Measurements from ENCODE around the gene ZNF804A. TPM values are rescaled to one million over a fixed set of nuclear protein-coding genes. Genes with fewer than 3 reads are reported as not detected.

Gene ZNF804A
- total and polyA plus RNA-seq, 2 of the 8 experiments (the other 6 are each of a cell fraction or from before 2014, with no cell fraction given): 0.02 TPM; not detected in 1

DNA sequence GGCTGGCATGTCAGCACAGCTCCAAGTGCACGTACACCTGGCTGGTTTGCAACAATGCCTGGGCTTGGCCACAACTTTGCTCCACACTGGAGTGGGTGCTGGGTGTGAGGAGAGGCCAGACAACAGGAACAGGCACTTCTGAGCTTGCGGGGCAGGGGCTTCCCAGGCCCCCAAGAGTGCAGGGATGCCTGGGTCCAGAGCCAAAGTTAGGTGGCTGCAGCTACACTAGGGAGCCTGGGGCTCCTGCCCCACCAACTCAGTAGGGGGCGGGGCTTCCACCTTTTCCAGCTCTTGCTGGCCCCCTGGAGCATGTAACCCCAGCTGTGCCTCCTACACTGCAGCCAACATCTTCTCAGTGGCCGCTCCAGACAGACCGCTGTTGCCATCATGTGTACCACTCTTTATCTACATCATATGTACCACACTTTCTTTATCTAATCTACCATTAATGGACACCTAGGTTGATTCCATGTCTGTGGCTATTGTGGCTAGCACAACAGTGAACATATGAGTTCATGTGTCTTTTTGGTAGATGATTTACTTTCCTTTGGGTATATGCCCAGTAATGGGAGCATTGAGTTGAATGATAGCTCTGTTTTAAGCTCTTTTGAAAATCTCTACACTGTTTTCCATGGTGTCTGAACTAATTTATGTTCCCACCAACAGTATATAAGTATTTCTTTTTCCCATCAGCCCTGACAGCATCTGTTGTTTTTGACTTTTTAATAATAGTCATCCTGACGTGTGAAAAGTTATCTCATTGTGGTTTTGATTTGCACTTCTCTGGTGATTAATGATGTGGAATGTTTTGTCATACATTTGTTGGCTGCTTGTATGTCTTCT, 87.9 kb downstream of the ZNF804A start:
- 89% methylated on average over 6 of the region's 6 CpGs; no CpG with 5 or more reads in 1 of the 2 experiments for WGBS, 2 experiments (ENCODE audit: extremely low coverage in 1 of 2, insufficient coverage in 1 of 2, insufficient read length in 1 of 2, insufficient replicate concordance in 2 of 2, low coverage in 1 of 2, low lambda C conversion rate in 2 of 2, missing lambda C conversion rate in 1 of 2)
- no peaks in the 10 kb centered on the region for H3K23me2 ChIP-seq (ENCODE audit: low read depth, low read length)
- H3K79me1 ChIP-seq (ENCODE audit: low read depth, low read length): no peaks in the 10 kb centered on the region
- H3K79me2 ChIP-seq (ENCODE audit: control insufficient read depth in 1 of 2, insufficient read depth in 2 of 2, low read length in 2 of 2): no peaks in the 10 kb centered on the region
- H3K23ac ChIP-seq (ENCODE audit: insufficient read length): no peak overlapping the region
- H2BK5ac ChIP-seq (ENCODE audit: low read depth, low read length): no peak overlapping the region
- ChIA-PET CTCF (ENCODE audit: partially characterized antibody) (interaction anchor here (4.0 kb wide), 1 partner anchor 75 kb away, joined by 11 read pairs; no protein-coding TSS in a partner anchor), POLR2A (ENCODE audit: partially characterized antibody) (no interaction called here)
- no peak overlapping the region; the same call in 1 of the 2 replicates for H4K8ac ChIP-seq (ENCODE audit: extremely low read depth, insufficient read depth, low read length)
- H3K14ac ChIP-seq (ENCODE audit: insufficient read length): no peak overlapping the region
- FAIRE-seq (no peak), DNase-seq (ENCODE audit: low read depth in 1 of 2, low spot score in 2 of 2) (no peak)
- no peak overlapping the region for H3K27ac ChIP-seq (ENCODE audit: low read depth, low read length)
- H4K20me1 ChIP-seq (replicated peaks in 1 of 2; ENCODE audit: control insufficient read depth in 1 of 2, insufficient read depth in 2 of 2, low read length in 2 of 2): no peaks in the 10 kb centered on the region
- no peaks in the 10 kb centered on the region for H3K4me1 ChIP-seq (replicated peaks in 1 of 4; ENCODE audit: control insufficient read depth in 3 of 4, insufficient read depth in 4 of 4, low read length in 3 of 4)
- no peak overlapping the region for H2BK20ac ChIP-seq (ENCODE audit: low read length)
- H3K36me3 ChIP-seq (ENCODE audit: control insufficient read depth in 2 of 4, insufficient read depth in 4 of 4, low read length in 3 of 4): no peaks in the 10 kb centered on the region
- no peak overlapping the region for H2BK12ac ChIP-seq (ENCODE audit: low read depth, low read length)
- H3K9ac ChIP-seq (replicated peaks in 1 of 4; ENCODE audit: extremely low read depth in 1 of 4, low read depth in 3 of 4, low read length in 3 of 4): no peak overlapping the region
- no peak overlapping the region for H4K5ac ChIP-seq (ENCODE audit: insufficient read length, low read depth, low read length)
- TF ChIP-seq RAD21 (IDR thresholded peaks at IDR 0.05 in 1 of 2, conservative IDR thresholded peaks at IDR 0.05 in 1 of 2; ENCODE audit: low read depth in 2 of 2, low read length in 2 of 2) (peak in 1 of 2 experiments; percentile 4; a peak in 1 of 4 replicates), KDM1A (IDR thresholded peaks at IDR 0.05; ENCODE audit: borderline replicate concordance, low read length) (no peak)
- no peak overlapping the region for H2AK5ac ChIP-seq (ENCODE audit: low read depth, low read length)
- H4K91ac ChIP-seq (replicated peaks; ENCODE audit: insufficient read length, low read length): no peak overlapping the region
- H3K18ac ChIP-seq (ENCODE audit: extremely low read depth, low read length): no peak overlapping the region
- H3K4ac ChIP-seq (replicated peaks; ENCODE audit: insufficient read length, low read depth, low read length): no peak overlapping the region
- H3K4me2 ChIP-seq (ENCODE audit: insufficient read depth in 1 of 2, low read depth in 2 of 2, low read length in 2 of 2): no peak overlapping the region
- no peak overlapping the region for H2AFZ ChIP-seq (ENCODE audit: low read length)
- no peak overlapping the region for H3K56ac ChIP-seq (replicated peaks; ENCODE audit: insufficient read length, low read depth, low read length)
- no peaks in the 10 kb centered on the region for H3K9me3 ChIP-seq (ENCODE audit: insufficient read depth in 2 of 2, low read depth in 1 of 2, low read length in 1 of 2)
- H2BK120ac ChIP-seq (replicated peaks; ENCODE audit: low read depth, low read length): no peak overlapping the region
- H3K4me3 ChIP-seq (ENCODE audit: extremely low read depth in 1 of 4, insufficient read depth in 2 of 4, low read depth in 3 of 4, low read length in 4 of 4): no peak overlapping the region
- no peak overlapping the region for H2BK15ac ChIP-seq (ENCODE audit: low read length)
- no peaks in the 10 kb centered on the region for H3K27me3 ChIP-seq (replicated peaks in 1 of 4; ENCODE audit: control insufficient read depth in 3 of 4, extremely low read depth in 1 of 4, insufficient read depth in 3 of 4, low read length in 3 of 4)

All from H1 (cell line).